Brain microvascular endothelial cell (primary cell): ENCODE measurements around the gene LMTK2.

Experiments used
- DNase-seq: peaks from one replicate; pipeline ENCODE4 v3.0.0-alpha.2; 2020
- H3K27ac ChIP-seq: fragments of 250-450 bp; sonication (Bioruptor Pico); 2 replicates; pipeline ENCODE4 v1.5.1; 2020; ENCODE audit warnings: mild to moderate bottlenecking, moderate library complexity
- H3K27me3 ChIP-seq: fragments of 250-450 bp; sonication (Bioruptor Pico); replicated peaks from 2 replicates; pipeline ENCODE4 v1.5.1; 2020; ENCODE audit warnings: mild to moderate bottlenecking
- H3K36me3 ChIP-seq: fragments of 250-450 bp; sonication (Bioruptor Pico); replicated peaks from 2 replicates; pipeline ENCODE4 v1.5.1; 2020; ENCODE audit warnings: mild to moderate bottlenecking
- H3K4me3 ChIP-seq: 2 replicates; pipeline ENCODE4 v1.5.1; 2011; ENCODE audit warnings: low read depth, mild to moderate bottlenecking, control low read depth, low read length, moderate library complexity
- CTCF ChIP-seq: IDR thresholded peaks from 2 replicates; pipeline ENCODE4 v1.5.1; 2011; ENCODE audit warnings: low read depth, mild to moderate bottlenecking, moderate library complexity, low read length, control low read depth, inconsistent platforms; ENCODE audit errors: missing control alignments
- in situ Hi-C: cut with HindIII; loops from 2 replicates; pipeline ENCODE4 v1.10.0; 2017; ENCODE audit warnings: low sequenced_read_pairs, low pct_ligation_motif_present

Gene LMTK2

GRCh38 chr7:98084631-98085030 is 22.0 kb upstream of the LMTK2 start:
- TF ChIP-seq CTCF: no peak
- DNase-seq: no peak
- H3K36me3 ChIP-seq: no peaks in the 10 kb centered on the region
- no peak overlapping the region for H3K27ac ChIP-seq
- no peak overlapping the region for H3K4me3 ChIP-seq
- H3K27me3 ChIP-seq: no peaks in the 10 kb centered on the region
- in situ Hi-C loops: no loop called here

GRCh38 chr7:98085674-98086073 is 21.0 kb upstream of the LMTK2 start:
- no peak overlapping the region for H3K4me3 ChIP-seq
- H3K36me3 ChIP-seq: no peaks in the 10 kb centered on the region
- no peaks in the 10 kb centered on the region for H3K27me3 ChIP-seq
- in situ Hi-C loops: no loop called here
- no peak for TF ChIP-seq CTCF
- H3K27ac ChIP-seq: no peak overlapping the region
- no peak for DNase-seq

GRCh38 chr7:98086281-98086718 is 20.4 kb upstream of the LMTK2 start:
- in situ Hi-C loops: no loop called here
- no peak for DNase-seq
- no peak for TF ChIP-seq CTCF
- Histone ChIP-seq H3K27ac (no peak overlapping the region), H3K36me3 (no peaks in the 10 kb centered on the region), H3K4me3 (no peak overlapping the region), H3K27me3 (no peaks in the 10 kb centered on the region)

GRCh38 chr7:98088109-98088508 is 18.6 kb upstream of the LMTK2 start:
- no peaks in the 10 kb centered on the region for H3K27me3 ChIP-seq
- in situ Hi-C loops: no loop called here
- no peak for DNase-seq
- no peak overlapping the region for H3K4me3 ChIP-seq
- no peak overlapping the region for H3K27ac ChIP-seq
- no peak for TF ChIP-seq CTCF
- H3K36me3 ChIP-seq: no peaks in the 10 kb centered on the region

GRCh38 chr7:98090116-98090515 is 16.5 kb upstream of the LMTK2 start:
- TF ChIP-seq CTCF: no peak
- H3K27me3 ChIP-seq: no peaks in the 10 kb centered on the region
- H3K4me3 ChIP-seq: no peak overlapping the region
- in situ Hi-C loops: no loop called here
- H3K27ac ChIP-seq: no peak overlapping the region
- H3K36me3 ChIP-seq: no peaks in the 10 kb centered on the region
- no peak for DNase-seq

- in situ Hi-C loops: no loop called here
Measured at GRCh38 chr7:98091061-98091460, 15.6 kb upstream of the LMTK2 start.

More at GRCh38 chr7:98091061-98091460, 15.6 kb upstream of the LMTK2 start:
- TF ChIP-seq CTCF: no peak
- H3K4me3 ChIP-seq: no peak overlapping the region
- no peak for DNase-seq
- H3K27me3 ChIP-seq: no peaks in the 10 kb centered on the region
- no peak overlapping the region for H3K27ac ChIP-seq
- no peaks in the 10 kb centered on the region for H3K36me3 ChIP-seq
